SK-N-SH (cell line): Measurements from ENCODE around the gene MCF2L2. TPM values are rescaled to one million over a fixed set of nuclear protein-coding genes. Genes with fewer than 3 reads are reported as not detected.

Source experiments
- CTCF ChIA-PET: fragments of 300-600, 350-600 bp; formaldehyde crosslinking; extraction: SDS; loops from one replicate; lab custom pipeline; 2021; lab: Yijun Ruan, JAX
- POLR2A ChIA-PET: fragments of 350-600 bp; sonication (Branson Sonifier 250); formaldehyde crosslinking; extraction: SDS; loops from one replicate; lab custom pipeline; 2020; ENCODE audit warnings: antibody characterized with exemption, inconsistent platforms; lab: Yijun Ruan, JAX
- DNase-seq: peaks from one replicate; pipeline ENCODE4 v3.0.0; 2012
- H2AFZ ChIP-seq: fragments of 200-600 bp; sonication (generic); 2 replicates; pipeline ENCODE4 v1.8.1; 2016; ENCODE audit warnings: antibody characterized with exemption, mild to moderate bottlenecking, low read depth
- H3F3A ChIP-seq: fragments of 200-600 bp; sonication (generic); replicated peaks from 2 replicates; pipeline ENCODE3; 2016; ENCODE audit warnings: antibody characterized with exemption, mild to moderate bottlenecking; ENCODE audit not compliant: insufficient read depth
- H3K27ac ChIP-seq, 2 experiments: fragments of 200-500 bp in 1 of 2; fragments of 200-600 bp in 1 of 2; sonication (Bioruptor generic) in 1 of 2; sonication (generic), shearing (Covaris generic) in 1 of 2; 2 replicates each; pipeline versions ENCODE4 v1.5.1 to v1.6.1; 2014 to 2016; ENCODE audit warnings: low read depth in 2 of 2, inconsistent platforms in 1 of 2, low read length in 1 of 2, mild to moderate bottlenecking in 1 of 2, mixed read lengths in 1 of 2
- H3K27me3 ChIP-seq: fragments of 200-600 bp; sonication (generic), shearing (Covaris generic); 2 replicates; pipeline ENCODE4 v1.6.1; 2016; ENCODE audit warnings: mixed run types; ENCODE audit not compliant: insufficient read depth
- H3K36me3 ChIP-seq, 2 experiments: fragments of 200-500 bp in 1 of 2; fragments of 200-600 bp in 1 of 2; sonication (Bioruptor generic) in 1 of 2; sonication (generic) in 1 of 2; replicated peaks in 1 of 2; 2 replicates each; pipeline versions ENCODE3 to v1.5.1; 2014 to 2016; ENCODE audit warnings: low read length in 1 of 2, mild to moderate bottlenecking in 1 of 2; ENCODE audit not compliant: insufficient read depth in 2 of 2, control insufficient read depth in 1 of 2
- H3K4me1 ChIP-seq, 2 experiments: fragments of 200-500 bp in 1 of 2; fragments of 200-600 bp in 1 of 2; sonication (Bioruptor generic) in 1 of 2; sonication (generic), shearing (Covaris generic) in 1 of 2; 2 replicates each; pipeline versions ENCODE4 v1.5.1 to v1.6.1; 2014 to 2016; ENCODE audit warnings: low read depth in 1 of 2, low read length in 1 of 2, mixed run types in 1 of 2; ENCODE audit not compliant: insufficient read depth in 2 of 2, control insufficient read depth in 1 of 2
- H3K4me2 ChIP-seq: fragments of 200-600 bp; sonication (generic), shearing (Covaris generic); 2 replicates; pipeline ENCODE4 v1.6.1; 2017; ENCODE audit warnings: mixed run types
- H3K4me3 ChIP-seq, 2 experiments: fragments of 200-500 bp in 1 of 2; fragments of 200-600 bp in 1 of 2; sonication (Bioruptor generic) in 1 of 2; sonication (generic), shearing (Covaris generic) in 1 of 2; 2 replicates each; pipeline versions ENCODE4 v1.5.1 to v1.8.1; 2014 to 2016; ENCODE audit warnings: low read depth in 2 of 2, inconsistent platforms in 1 of 2, low read length in 1 of 2, mild to moderate bottlenecking in 1 of 2, mixed read lengths in 1 of 2, moderate library complexity in 1 of 2
- H3K79me2 ChIP-seq: fragments of 200-600 bp; sonication (generic); 2 replicates; pipeline ENCODE4 v1.8.1; 2017; ENCODE audit warnings: mild to moderate bottlenecking; ENCODE audit not compliant: insufficient read depth
- H3K9ac ChIP-seq: fragments of 200-600 bp; sonication (generic); 2 replicates; pipeline ENCODE4 v1.6.1; 2017; ENCODE audit warnings: mixed run types
- H3K9me2 ChIP-seq: fragments of 200-600 bp; sonication (generic); 2 replicates; pipeline ENCODE4 v1.6.1; 2017; ENCODE audit warnings: mixed run types
- H3K9me3 ChIP-seq: fragments of 200-600 bp; sonication (generic); 2 replicates; pipeline ENCODE4 v1.6.1; 2017; ENCODE audit warnings: mixed run types, mild to moderate bottlenecking, moderate library complexity
- H4K20me1 ChIP-seq: fragments of 200-600 bp; sonication (generic); 2 replicates; pipeline ENCODE4 v1.6.1; 2017; ENCODE audit warnings: mild to moderate bottlenecking, mixed run types; ENCODE audit not compliant: insufficient read depth
- EP300 ChIP-seq, 2 experiments: IDR thresholded peaks; 2 replicates each; pipeline versions ENCODE4 v1.4.0 to v1.6.1; 2012; ENCODE audit warnings: borderline replicate concordance in 1 of 2, low read depth in 1 of 2, low read length in 1 of 2
- EZH2phosphoT487 ChIP-seq: fragments of 200-600 bp; sonication (generic); IDR thresholded peaks from 2 replicates; pipeline ENCODE4 v1.6.1; 2017; ENCODE audit warnings: low read depth, mixed run types, mild to moderate bottlenecking, antibody characterized with exemption, moderate library complexity, borderline replicate concordance
- FOSL2 ChIP-seq: IDR thresholded peaks from 2 replicates; pipeline ENCODE4 v1.4.0; 2012; ENCODE audit warnings: low read depth, mild to moderate bottlenecking, moderate library complexity, borderline replicate concordance
- FOXJ3 ChIP-seq: sonication (generic); formaldehyde crosslinking; IDR thresholded peaks from 2 replicates; pipeline ENCODE4 v1.5.1; 2020; ENCODE audit warnings: mild to moderate bottlenecking, missing genetic modification reagents
- GATA2 ChIP-seq: sonication (generic); formaldehyde crosslinking; IDR thresholded peaks from 2 replicates; pipeline ENCODE4 v1.5.0; 2020; ENCODE audit warnings: mild to moderate bottlenecking, missing genetic modification reagents
- NFIC ChIP-seq: IDR thresholded peaks from 2 replicates; pipeline ENCODE4 v1.4.0; 2012; ENCODE audit warnings: borderline replicate concordance
- NRF1 ChIP-seq: IDR thresholded peaks from 2 replicates; pipeline ENCODE4 v1.6.1; 2012; ENCODE audit warnings: low read depth, mild to moderate bottlenecking, low read length
- SIN3A ChIP-seq: IDR thresholded peaks from 2 replicates; pipeline ENCODE4 v1.6.1; 2012; ENCODE audit warnings: low read depth, mild to moderate bottlenecking, low read length, moderate library complexity, borderline replicate concordance
- WGBS: methylation state at CpG from one replicate; pipeline ENCODE4 v1.1.6; 2017; ENCODE audit warnings: low lambda C conversion rate; 5-methylcytosine and 5-hydroxymethylcytosine counted together
- polyA plus RNA-seq, 3 experiments: library from polyadenylated mRNA; depleted of rRNA; stranded (reverse); fragments of >200 nt; gene quantifications; 2 replicates each; pipeline ENCODE4 v1.2.3, GENCODE V29; 2012
- TF ChIP-seq, protein P1 (sequence below): IDR thresholded peaks from 2 replicates; pipeline ENCODE4 v1.6.1; 2012; ENCODE audit warnings: mild to moderate bottlenecking, low read depth, low read length, moderate library complexity
- TF ChIP-seq, protein P2 (sequence below): fragments of 150-350 bp; IDR thresholded peaks from 2 replicates; pipeline ENCODE4 v1.6.1; 2016; ENCODE audit warnings: mild to moderate bottlenecking, low read depth, low read length
- TF ChIP-seq, protein P3 (sequence below): IDR thresholded peaks from 2 replicates; pipeline ENCODE4 v1.4.0; 2012; ENCODE audit warnings: low read depth, borderline replicate concordance

The MCF2L2 gene
- polyA plus RNA-seq, 1 of the 3 experiments (the other 2 are of a cell fraction), result 0.56 TPM

DNA sequence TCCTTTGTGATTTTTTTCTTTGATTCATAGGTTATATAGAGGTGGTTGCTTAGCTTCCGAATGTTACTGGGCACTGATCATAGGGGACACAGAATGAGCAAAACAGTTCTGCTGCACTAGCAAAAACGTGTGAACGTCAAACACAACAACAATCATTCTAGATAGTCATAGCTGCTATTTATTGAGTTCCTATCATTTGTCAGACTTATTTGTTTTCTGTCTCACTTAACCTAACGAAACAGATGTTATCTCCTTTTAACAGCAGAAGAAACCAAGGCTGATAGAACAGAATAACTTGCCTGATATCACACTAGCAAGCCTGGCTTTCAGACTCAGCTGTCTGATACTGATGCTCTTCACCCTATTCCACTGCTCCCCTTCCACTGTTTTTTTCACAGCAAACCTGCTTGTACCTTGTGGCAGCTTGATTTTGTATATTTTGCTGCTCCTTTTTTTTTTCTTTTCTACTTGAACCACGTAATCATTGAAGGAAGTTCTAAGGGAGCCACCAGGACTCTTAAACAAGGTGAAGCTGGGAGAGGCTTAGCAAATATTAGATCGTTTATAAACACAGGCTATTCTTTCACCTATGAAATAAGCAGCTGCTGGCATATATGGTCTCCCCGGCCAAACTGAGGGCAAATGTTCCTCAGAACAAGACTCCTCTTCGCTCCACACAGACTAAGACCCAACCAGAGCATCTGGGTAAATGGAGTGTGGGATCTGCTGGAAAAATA is 78.8 kb downstream of the MCF2L2 start:
- CTCF ChIA-PET, result interaction anchor here (0.7 kb wide), 1 partner anchor 36 kb away, joined by 3 read pairs; no protein-coding TSS in a partner anchor
- 66% methylated on average over 8 of the region's 8 CpGs for WGBS
- POLR2A ChIA-PET, result no interaction called here

DNA sequence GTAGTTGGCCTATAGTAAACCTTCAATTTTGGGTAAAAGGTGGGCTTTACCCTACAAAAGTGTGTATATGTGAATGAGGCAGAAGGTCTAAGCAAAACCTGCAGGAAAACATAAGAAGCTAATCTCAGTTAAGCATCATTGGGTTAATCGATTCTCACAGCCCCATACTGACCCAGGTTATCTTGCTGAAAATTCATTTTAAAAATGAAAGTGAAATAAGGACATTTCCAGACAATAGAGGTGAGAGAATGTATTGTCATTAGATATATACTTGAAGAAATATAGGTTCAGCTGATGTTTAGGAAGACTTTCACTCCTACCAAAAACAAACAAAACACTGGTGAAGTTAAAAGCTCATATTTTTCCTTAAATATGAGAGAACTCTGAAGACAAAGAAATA is 85.6 kb downstream of the MCF2L2 start:
- POLR2A ChIA-PET, result no interaction called here
- H3K9ac ChIP-seq, result no peak overlapping the region
- no peak overlapping the region for H3K4me3 ChIP-seq
- no peaks in the 10 kb centered on the region for H3K36me3 ChIP-seq
- no peaks in the 10 kb centered on the region for H3K79me2 ChIP-seq
- TF ChIP-seq, protein P1, sequence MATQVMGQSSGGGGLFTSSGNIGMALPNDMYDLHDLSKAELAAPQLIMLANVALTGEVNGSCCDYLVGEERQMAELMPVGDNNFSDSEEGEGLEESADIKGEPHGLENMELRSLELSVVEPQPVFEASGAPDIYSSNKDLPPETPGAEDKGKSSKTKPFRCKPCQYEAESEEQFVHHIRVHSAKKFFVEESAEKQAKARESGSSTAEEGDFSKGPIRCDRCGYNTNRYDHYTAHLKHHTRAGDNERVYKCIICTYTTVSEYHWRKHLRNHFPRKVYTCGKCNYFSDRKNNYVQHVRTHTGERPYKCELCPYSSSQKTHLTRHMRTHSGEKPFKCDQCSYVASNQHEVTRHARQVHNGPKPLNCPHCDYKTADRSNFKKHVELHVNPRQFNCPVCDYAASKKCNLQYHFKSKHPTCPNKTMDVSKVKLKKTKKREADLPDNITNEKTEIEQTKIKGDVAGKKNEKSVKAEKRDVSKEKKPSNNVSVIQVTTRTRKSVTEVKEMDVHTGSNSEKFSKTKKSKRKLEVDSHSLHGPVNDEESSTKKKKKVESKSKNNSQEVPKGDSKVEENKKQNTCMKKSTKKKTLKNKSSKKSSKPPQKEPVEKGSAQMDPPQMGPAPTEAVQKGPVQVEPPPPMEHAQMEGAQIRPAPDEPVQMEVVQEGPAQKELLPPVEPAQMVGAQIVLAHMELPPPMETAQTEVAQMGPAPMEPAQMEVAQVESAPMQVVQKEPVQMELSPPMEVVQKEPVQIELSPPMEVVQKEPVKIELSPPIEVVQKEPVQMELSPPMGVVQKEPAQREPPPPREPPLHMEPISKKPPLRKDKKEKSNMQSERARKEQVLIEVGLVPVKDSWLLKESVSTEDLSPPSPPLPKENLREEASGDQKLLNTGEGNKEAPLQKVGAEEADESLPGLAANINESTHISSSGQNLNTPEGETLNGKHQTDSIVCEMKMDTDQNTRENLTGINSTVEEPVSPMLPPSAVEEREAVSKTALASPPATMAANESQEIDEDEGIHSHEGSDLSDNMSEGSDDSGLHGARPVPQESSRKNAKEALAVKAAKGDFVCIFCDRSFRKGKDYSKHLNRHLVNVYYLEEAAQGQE, result no peak
- TF ChIP-seq FOXJ3 (CRISPR knock-in tag) (no peak), EZH2phosphoT487 (no peak), GATA2 (no peak), NFIC (no peak), FOSL2 (no peak), EP300 (IDR thresholded peaks at IDR 0.05; ENCODE audit: borderline replicate concordance in 1 of 2, low read depth in 1 of 2, low read length in 1 of 2) (no peak)
- TF ChIP-seq, protein P2, sequence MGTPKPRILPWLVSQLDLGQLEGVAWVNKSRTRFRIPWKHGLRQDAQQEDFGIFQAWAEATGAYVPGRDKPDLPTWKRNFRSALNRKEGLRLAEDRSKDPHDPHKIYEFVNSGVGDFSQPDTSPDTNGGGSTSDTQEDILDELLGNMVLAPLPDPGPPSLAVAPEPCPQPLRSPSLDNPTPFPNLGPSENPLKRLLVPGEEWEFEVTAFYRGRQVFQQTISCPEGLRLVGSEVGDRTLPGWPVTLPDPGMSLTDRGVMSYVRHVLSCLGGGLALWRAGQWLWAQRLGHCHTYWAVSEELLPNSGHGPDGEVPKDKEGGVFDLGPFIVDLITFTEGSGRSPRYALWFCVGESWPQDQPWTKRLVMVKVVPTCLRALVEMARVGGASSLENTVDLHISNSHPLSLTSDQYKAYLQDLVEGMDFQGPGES, result no peak
- no peak for DNase-seq
- H2AFZ ChIP-seq, result no peak overlapping the region
- no peak overlapping the region for H3K4me2 ChIP-seq
- H3K4me1 ChIP-seq, result no peaks in the 10 kb centered on the region; a peak in 1 of 4 replicates
- CTCF ChIA-PET, result interaction anchor here (0.9 kb wide), 1 partner anchor 158 kb away, joined by 3 read pairs; no protein-coding TSS in a partner anchor
- WGBS, result 53% methylated on average over 1 of the region's 1 CpG
- H3K9me2 ChIP-seq, result no peaks in the 10 kb centered on the region
- no peaks in the 10 kb centered on the region for H3F3A ChIP-seq
- no peak overlapping the region for H3K27ac ChIP-seq
- no peaks in the 10 kb centered on the region for H3K27me3 ChIP-seq
- 0 out of 2 replicates have a peak, but pooled peaks cover 3% of the 10 kb centered on the region for H3K9me3 ChIP-seq
- H4K20me1 ChIP-seq, result no peaks in the 10 kb centered on the region

More for the DNA sequence above, 78.8 kb downstream of the MCF2L2 start:
- Histone ChIP-seq H3K4me3 (no peak overlapping the region), H3K36me3 (no peaks in the 10 kb centered on the region), H3K9me3 (0 out of 2 replicates have a peak, but pooled peaks cover 3% of the 10 kb centered on the region), H3K9me2 (no peaks in the 10 kb centered on the region), H3K27me3 (no peaks in the 10 kb centered on the region), H3K4me1 (no peaks in the 10 kb centered on the region), H3K4me2 (no peak overlapping the region)
- TF ChIP-seq NRF1, result no peak
- TF ChIP-seq, protein P3, sequence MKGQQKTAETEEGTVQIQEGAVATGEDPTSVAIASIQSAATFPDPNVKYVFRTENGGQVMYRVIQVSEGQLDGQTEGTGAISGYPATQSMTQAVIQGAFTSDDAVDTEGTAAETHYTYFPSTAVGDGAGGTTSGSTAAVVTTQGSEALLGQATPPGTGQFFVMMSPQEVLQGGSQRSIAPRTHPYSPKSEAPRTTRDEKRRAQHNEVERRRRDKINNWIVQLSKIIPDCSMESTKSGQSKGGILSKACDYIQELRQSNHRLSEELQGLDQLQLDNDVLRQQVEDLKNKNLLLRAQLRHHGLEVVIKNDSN, result no peak
- TF ChIP-seq SIN3A, result no peak
- TF ChIP-seq, all 33 proteins: peak for 0
- no peak overlapping the region for H3K27ac ChIP-seq
- no peak overlapping the region for H2AFZ ChIP-seq
- H4K20me1 ChIP-seq, result no peaks in the 10 kb centered on the region
- H3K9ac ChIP-seq, result no peak overlapping the region
- H3K79me2 ChIP-seq, result no peaks in the 10 kb centered on the region
- no peaks in the 10 kb centered on the region for H3F3A ChIP-seq
- no peak for DNase-seq
